HepG2 (cell line): ENCODE results near the gene TEAD1. TPM values are rescaled to one million over a fixed set of nuclear protein-coding genes. Genes with fewer than 3 reads are reported as not detected.

Experiments used
- ATAC-seq: fragments of 200-7000 bp; cut with Tn5 transposase; 3 replicates; pipeline ENCODE4 v1.9.1; 2020; ENCODE audit warnings: mild to moderate bottlenecking, moderate library complexity
- BruUV-seq: library from RNA; stranded (reverse); fragments of 400-500 nt; replicated peaks from 2 replicates; lab custom pipeline; 2021; lab: Mats Ljungman, UMichigan
- CTCF ChIA-PET: fragments of 300-600 bp; formaldehyde crosslinking; extraction: SDS; loops from one replicate; lab custom pipeline; 2021; ENCODE audit warnings: low total read pairs, inconsistent platforms, low intra/inter-chr PET ratio; lab: Yijun Ruan, JAX
- POLR2A ChIA-PET: fragments of 350-600 bp; sonication (Branson Sonifier 250); formaldehyde crosslinking; loops from one replicate; lab custom pipeline; 2020; ENCODE audit warnings: antibody characterized with exemption, inconsistent platforms; lab: Yijun Ruan, JAX
- DNase-seq: peaks from one replicate; pipeline ENCODE4 v3.0.0-alpha.2; 2015; ENCODE audit warnings: low spot score
- FAIRE-seq: peaks from 3 replicates; lab custom pipeline; 2011; peaks lifted over from hg19 to GRCh38; lab: Jason Lieb, UNC
- H2AFZ ChIP-seq: one replicate; pipeline ENCODE4 v1.6.1; 2011; ENCODE audit warnings: low read length, inconsistent platforms
- H3K27ac ChIP-seq: fragments of 300-600 bp; 3 replicates; pipeline ENCODE4 v1.8.0; 2011; ENCODE audit warnings: mixed run types, mild to moderate bottlenecking, mixed read lengths, low read length, inconsistent platforms; ENCODE audit not compliant: insufficient read depth; ENCODE audit errors: extremely low read length
- H3K27me3 ChIP-seq, 2 experiments: fragments of 200-600 bp in 1 of 2; 2 replicates in 1 of 2; 3 replicates in 1 of 2; pipeline versions ENCODE4 v1.6.0 to v1.8.0; 2011; ENCODE audit warnings: low read length in 2 of 2, mild to moderate bottlenecking in 2 of 2, moderate library complexity in 2 of 2, inconsistent platforms in 1 of 2; ENCODE audit not compliant: insufficient read depth in 2 of 2, control insufficient read depth in 1 of 2
- H3K36me3 ChIP-seq, 2 experiments: fragments of 200-600 bp in 1 of 2; replicated peaks in 1 of 2; 2 replicates in 1 of 2; 3 replicates in 1 of 2; pipeline versions ENCODE4 v1.5.1 to v1.8.0; 2011; ENCODE audit warnings: low read length in 2 of 2, inconsistent platforms in 1 of 2; ENCODE audit not compliant: insufficient read depth in 2 of 2, control insufficient read depth in 1 of 2
- H3K4me1 ChIP-seq: 2 replicates; pipeline ENCODE4 v1.5.1; 2012; ENCODE audit warnings: low read length, inconsistent platforms; ENCODE audit not compliant: insufficient read depth
- H3K4me2 ChIP-seq: 2 replicates; pipeline ENCODE4 v1.6.0; 2011; ENCODE audit warnings: low read depth, low read length, inconsistent platforms
- H3K4me3 ChIP-seq, 3 experiments: fragments of 200-600 bp in 1 of 3; sonication (generic), shearing (Covaris generic) in 1 of 3; replicated peaks in 1 of 3; 2 replicates each; pipeline ENCODE4 v1.5.1; 2011 to 2016; ENCODE audit warnings: low read length in 3 of 3, inconsistent platforms in 2 of 3, low read depth in 2 of 3, mild to moderate bottlenecking in 2 of 3, control low read depth in 1 of 3, mixed read lengths in 1 of 3; ENCODE audit not compliant: insufficient read depth in 1 of 3
- H3K79me2 ChIP-seq: one replicate; pipeline ENCODE4 v1.6.1; 2011; ENCODE audit warnings: low read length, inconsistent platforms; ENCODE audit not compliant: insufficient read depth
- H3K9ac ChIP-seq: 2 replicates; pipeline ENCODE4 v1.6.0; 2011; ENCODE audit warnings: mild to moderate bottlenecking, low read depth, low read length, inconsistent platforms; ENCODE audit not compliant: insufficient read depth
- H3K9me3 ChIP-seq: 2 replicates; pipeline ENCODE4 v1.5.1; 2012; ENCODE audit warnings: mild to moderate bottlenecking, low read length
- H4K20me1 ChIP-seq: 2 replicates; pipeline ENCODE4 v1.6.0; 2011; ENCODE audit warnings: inconsistent platforms, mild to moderate bottlenecking, low read length, moderate library complexity; ENCODE audit not compliant: insufficient read depth
- ATF2 ChIP-seq: sonication (generic); formaldehyde crosslinking; IDR thresholded peaks from 2 replicates; pipeline ENCODE4 v1.4.0; 2020; ENCODE audit warnings: missing genetic modification reagents
- ATF5 ChIP-seq: sonication (generic); formaldehyde crosslinking; IDR thresholded peaks from 2 replicates; pipeline ENCODE4 v1.4.0; 2020; ENCODE audit warnings: mild to moderate bottlenecking, low read depth, missing genetic modification reagents
- USF2 ChIP-seq, 2 experiments: sonication (generic) in 1 of 2; formaldehyde crosslinking in 1 of 2; IDR thresholded peaks; 2 replicates each; pipeline versions ENCODE4 v1.5.1 to v1.6.1; 2011 to 2020; ENCODE audit warnings: borderline replicate concordance in 1 of 2, low read depth in 1 of 2, low read length in 1 of 2, mild to moderate bottlenecking in 1 of 2, missing genetic modification reagents in 1 of 2, moderate library complexity in 1 of 2
- ZFP36L2 ChIP-seq: sonication (generic); formaldehyde crosslinking; IDR thresholded peaks from 2 replicates; pipeline ENCODE4 v1.4.0; 2020; ENCODE audit warnings: missing genetic modification reagents
- ZMYM2 ChIP-seq: sonication (generic); formaldehyde crosslinking; IDR thresholded peaks from 2 replicates; pipeline ENCODE4 v1.8.0; 2022; ENCODE audit warnings: mild to moderate bottlenecking, missing genetic modification reagents
- ZNF574 ChIP-seq: sonication (generic); formaldehyde crosslinking; IDR thresholded peaks from 2 replicates; pipeline ENCODE4 v1.4.0; 2020; ENCODE audit warnings: missing genetic modification reagents
- ZNF788 ChIP-seq: sonication (generic); formaldehyde crosslinking; IDR thresholded peaks from 2 replicates; pipeline ENCODE4 v1.5.0; 2020; ENCODE audit warnings: mild to moderate bottlenecking, missing genetic modification reagents, borderline replicate concordance
- WGBS: methylation state at CpG from one replicate; pipeline ENCODE4 v1.1.6; 2017; ENCODE audit warnings: low lambda C conversion rate; 5-methylcytosine and 5-hydroxymethylcytosine counted together
- in situ Hi-C: cut with HindIII; loops from 2 replicates; pipeline ENCODE4 v1.10.0; 2017; ENCODE audit warnings: low pct_unique_long_range_greater_than_20kb; ENCODE audit not compliant: extremely low pct_ligation_motif_present
- intact Hi-C: fragments of 100-400 bp; cut with micrococcal nuclease; formaldehyde crosslinking; loops from one replicate; pipeline ENCODE4 v1.10.0; 2022; ENCODE audit not compliant: unreplicated experiment
- polyA plus RNA-seq, 8 experiments: library from polyadenylated mRNA; depleted of rRNA in 3 of 8; stranded (reverse) in 7 of 8; unstranded in 1 of 8; fragments of >200 nt; fragmentation: Illumina TruSeq in 4 of 8; extraction: Trizol in 4 of 8; gene quantifications; 2 replicates each; pipeline versions ENCODE4 v1.2.1 to v1.2.3, GENCODE V29; 2011 to 2016; ENCODE audit warnings: low read depth in 4 of 8, missing spikeins in 1 of 8, mixed read lengths in 1 of 8; ENCODE audit not compliant: insufficient read depth in 1 of 8
- total RNA-seq, 5 experiments: library from RNA; depleted of rRNA; stranded (reverse); fragments of >200 nt; fragmentation: Illumina TruSeq; extraction: Trizol; gene quantifications; 2 replicates each; pipeline ENCODE4 v1.2.3, GENCODE V29; 2016; ENCODE audit warnings: low read depth in 1 of 5

Gene TEAD1
- total and polyA plus RNA-seq, 2 of the 13 experiments (the other 11 are each of a cell fraction or from before 2014, with no cell fraction given): 20.1 to 30.5 TPM

GRCh38 chr11:12991426-12991825 is 317.2 kb downstream of the TEAD1 start (continued):
- no peak for TF ChIP-seq USF2 (IDR thresholded peaks at IDR 0.05; ENCODE audit: low read depth, low read length)
- no peak for TF ChIP-seq USF2 (CRISPR knock-in tag; IDR thresholded peaks at IDR 0.05; ENCODE audit: borderline replicate concordance)
- TF ChIP-seq, all 625 proteins: peak for 0

GRCh38 chr11:12993626-12994025 is 319.4 kb downstream of the TEAD1 start:
- H3K9me3 ChIP-seq: no peaks in the 10 kb centered on the region
- no peaks in the 10 kb centered on the region for H4K20me1 ChIP-seq
- intact Hi-C loops: no loop called here
- in situ Hi-C loops: no loop called here
- H3K4me1 ChIP-seq: peaks cover 17% of the 10 kb centered on the region
- H3K27me3 ChIP-seq: no peaks in the 10 kb centered on the region
- ChIA-PET POLR2A (no interaction called here), CTCF (no interaction called here)
- WGBS: 0% methylated on average over 1 of the region's 1 CpG
- no peak overlapping the region for H3K9ac ChIP-seq
- no peak overlapping the region for H3K27ac ChIP-seq
- no peak overlapping the region for H3K4me3 ChIP-seq
- TF ChIP-seq ATF2 (CRISPR knock-in tag) (no peak), ZNF788 (CRISPR knock-in tag) (no peak), ZFP36L2 (CRISPR knock-in tag) (no peak), ZMYM2 (no peak), ZNF574 (CRISPR knock-in tag) (no peak), ATF5 (CRISPR knock-in tag) (no peak)
- ATAC-seq (no peak), FAIRE-seq (no peak), DNase-seq (no peak)
- no peak overlapping the region for H3K4me2 ChIP-seq
- H3K79me2 ChIP-seq: no peaks in the 10 kb centered on the region
- no peaks in the 10 kb centered on the region for H3K36me3 ChIP-seq
- BruUV-seq: no TSS peak
- H2AFZ ChIP-seq: no peak overlapping the region
